ENCODE data around the gene CNIH3. TPM values are rescaled to one million over a fixed set of nuclear protein-coding genes. Genes with fewer than 3 reads are reported as not detected.

CNIH3 gene
- total RNA-seq, 1 experiment from 2014 or later: 1.8 TPM

DNA sequence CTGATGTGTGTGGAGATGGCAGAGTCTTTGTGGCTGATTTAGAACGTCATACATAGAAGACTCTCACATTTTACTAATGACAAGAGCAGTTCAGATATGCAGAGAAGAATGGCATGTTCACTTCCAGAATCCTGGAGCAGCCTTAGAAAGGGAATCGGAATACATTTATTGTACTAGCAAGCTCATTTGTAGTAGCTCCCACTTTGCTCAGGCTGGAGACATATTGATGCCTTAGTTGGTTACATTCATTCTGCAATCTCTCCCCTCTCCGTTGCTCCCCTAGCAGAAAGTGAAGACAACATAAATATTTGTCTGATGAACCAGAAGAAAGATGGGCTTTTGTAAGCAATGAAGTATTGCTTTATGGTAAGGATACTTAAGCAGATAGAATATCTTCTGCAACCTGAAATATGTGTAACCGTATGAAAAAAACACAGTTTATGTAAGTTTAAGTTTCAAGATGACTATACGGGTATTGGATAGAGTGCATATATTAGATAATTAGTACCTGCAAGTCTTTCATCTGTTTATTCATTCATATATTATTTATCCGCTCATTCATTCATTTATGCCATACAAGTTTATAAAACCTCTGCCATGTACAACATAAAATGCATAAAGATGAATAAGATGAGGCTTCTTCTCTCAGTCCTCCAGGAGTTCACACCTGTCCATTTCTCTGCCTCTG, 135.7 kb downstream of the CNIH3 start:
- ChIA-PET RAD21 (ENCODE audit: low non-redundant PET in 1 of 2, low total read pairs in 2 of 2, uncharacterized antibody in 2 of 2, unreplicated experiment in 2 of 2) (no interaction called here), CTCF (interaction anchor here (0.6 kb wide), 1 partner anchor 51 kb away, joined by 3 read pairs; no protein-coding TSS in a partner anchor), POLR2A (no interaction called here)
- H3K9me2 ChIP-seq (ENCODE audit: insufficient read depth): no peaks in the 10 kb centered on the region
- no peak overlapping the region for H3K27ac ChIP-seq (ENCODE audit: low read depth, low read length)
- no peaks in the 10 kb centered on the region for H3K4me1 ChIP-seq (ENCODE audit: control insufficient read depth in 1 of 2, insufficient read depth in 2 of 2, low read length in 2 of 2)
- no peak for ATAC-seq
- no peaks in the 10 kb centered on the region for H3K36me3 ChIP-seq (ENCODE audit: control insufficient read depth in 1 of 2, insufficient read depth in 2 of 2, low read length in 2 of 2)
- H4K20me1 ChIP-seq (ENCODE audit: insufficient read depth): no peaks in the 10 kb centered on the region
- H3K4me2 ChIP-seq (ENCODE audit: low read length): no peak overlapping the region
- H3K9me3 ChIP-seq (ENCODE audit: control insufficient read depth in 1 of 2, insufficient read depth in 1 of 2, low read depth in 1 of 2, low read length in 2 of 2): no peaks in the 10 kb centered on the region
- DNase-seq (ENCODE audit: low read depth, low spot score): no peak
- H3K27me3 ChIP-seq (ENCODE audit: insufficient read depth, low read length): no peaks in the 10 kb centered on the region; the same call in 1 of the 2 replicates
- no peak overlapping the region for H3K4me3 ChIP-seq (replicated peaks in 1 of 2; ENCODE audit: low read depth in 1 of 2, low read length in 2 of 2)
- H2AFZ ChIP-seq (ENCODE audit: low read depth, low read length, poor library complexity, severe bottlenecking): no peak overlapping the region
- intact Hi-C loops (cut with micrococcal nuclease): no loop called here
- no TSS peak for BruUV-seq (replicated peaks)
- H3K9ac ChIP-seq (ENCODE audit: low read length): no peak overlapping the region
- no peak for TF ChIP-seq EZH2 (IDR thresholded peaks at IDR 0.05)
- TF ChIP-seq RAD21 (IDR thresholded peaks at IDR 0.05; ENCODE audit: low read depth): no peak
- no peak for TF ChIP-seq TCF7L2 (IDR thresholded peaks at IDR 0.05; ENCODE audit: borderline replicate concordance, extremely low read depth, insufficient read depth, insufficient read length)
- no peak for TF ChIP-seq YY1 (IDR thresholded peaks at IDR 0.05; ENCODE audit: extremely low read depth, insufficient replicate concordance, low read depth, low read length)
- TF ChIP-seq SIN3A (IDR thresholded peaks at IDR 0.05; ENCODE audit: low read depth): no peak
- TF ChIP-seq SP1 (IDR thresholded peaks at IDR 0.05; ENCODE audit: low read depth): no peak
- no peak for TF ChIP-seq MAX (IDR thresholded peaks at IDR 0.05)
- TF ChIP-seq, protein P1, sequence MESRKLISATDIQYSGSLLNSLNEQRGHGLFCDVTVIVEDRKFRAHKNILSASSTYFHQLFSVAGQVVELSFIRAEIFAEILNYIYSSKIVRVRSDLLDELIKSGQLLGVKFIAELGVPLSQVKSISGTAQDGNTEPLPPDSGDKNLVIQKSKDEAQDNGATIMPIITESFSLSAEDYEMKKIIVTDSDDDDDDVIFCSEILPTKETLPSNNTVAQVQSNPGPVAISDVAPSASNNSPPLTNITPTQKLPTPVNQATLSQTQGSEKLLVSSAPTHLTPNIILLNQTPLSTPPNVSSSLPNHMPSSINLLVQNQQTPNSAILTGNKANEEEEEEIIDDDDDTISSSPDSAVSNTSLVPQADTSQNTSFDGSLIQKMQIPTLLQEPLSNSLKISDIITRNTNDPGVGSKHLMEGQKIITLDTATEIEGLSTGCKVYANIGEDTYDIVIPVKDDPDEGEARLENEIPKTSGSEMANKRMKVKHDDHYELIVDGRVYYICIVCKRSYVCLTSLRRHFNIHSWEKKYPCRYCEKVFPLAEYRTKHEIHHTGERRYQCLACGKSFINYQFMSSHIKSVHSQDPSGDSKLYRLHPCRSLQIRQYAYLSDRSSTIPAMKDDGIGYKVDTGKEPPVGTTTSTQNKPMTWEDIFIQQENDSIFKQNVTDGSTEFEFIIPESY (IDR thresholded peaks at IDR 0.05; ENCODE audit: extremely low read depth, insufficient replicate concordance, low read length): no peak
- no peak for TF ChIP-seq ATF3 (IDR thresholded peaks at IDR 0.05)
- TF ChIP-seq JUND (IDR thresholded peaks at IDR 0.05): no peak
- no peaks in the 10 kb centered on the region for H3K79me2 ChIP-seq (ENCODE audit: insufficient read depth, low read length)

Data from HCT116 (cell line).